Measurements from ENCODE around the gene PROSER3. TPM values are rescaled to one million over a fixed set of nuclear protein-coding genes. Genes with fewer than 3 reads are reported as not detected.

The PROSER3 gene
- total RNA-seq, 1 experiment from 2014 or later = 37.3 TPM

DNA sequence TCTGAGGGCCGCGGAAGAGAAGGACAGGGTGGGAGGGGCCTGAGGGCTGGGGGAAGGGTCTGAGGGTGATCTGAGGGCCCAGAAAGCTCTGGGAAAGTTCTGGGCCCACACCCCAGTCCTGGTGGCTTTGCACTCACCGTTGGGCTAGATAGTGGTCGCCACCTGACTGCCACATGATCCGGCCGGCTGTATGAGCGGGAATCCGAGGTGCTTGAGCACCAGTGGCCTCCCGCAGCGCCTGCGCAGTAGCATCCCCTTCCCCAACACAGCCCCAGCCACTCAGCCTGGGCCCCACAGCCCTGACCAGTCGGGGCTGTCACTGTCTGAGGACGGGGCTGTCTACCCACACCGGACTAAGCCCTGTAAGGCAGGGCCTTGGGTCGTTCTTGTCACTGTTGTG is 39.7 kb downstream of the PROSER3 start:
- no TSS peak for BruUV-seq (replicated peaks)
- Mint-ChIP-seq H3K36me3 (ENCODE audit: insufficient read depth, unreplicated experiment) (no peaks in the 10 kb centered on the region), H3K27me3 (ENCODE audit: insufficient read depth, unreplicated experiment) (peaks cover 16% of the 10 kb centered on the region)

DNA sequence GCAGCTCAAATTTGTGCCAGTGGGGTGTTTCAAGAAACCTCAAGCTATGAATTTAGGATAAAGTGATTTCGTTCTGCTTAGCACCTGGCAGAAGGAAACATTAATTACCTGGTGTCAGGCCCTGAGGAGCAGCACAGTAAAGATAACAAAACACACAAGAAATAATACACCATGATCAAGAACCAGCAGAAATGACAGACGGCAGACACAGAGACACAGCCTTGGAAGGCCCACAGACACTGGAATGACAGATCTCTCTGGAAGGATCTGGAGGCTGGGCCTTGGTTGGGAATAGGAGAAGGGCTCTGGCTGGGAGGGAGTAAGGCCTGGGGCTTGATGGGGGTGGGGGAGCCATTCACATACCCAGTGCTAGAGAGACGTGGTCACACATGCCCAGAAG is 43.9 kb downstream of the PROSER3 start:
- Mint-ChIP-seq H3K27ac (ENCODE audit: low read depth, unreplicated experiment) (no peak overlapping the region), H3K4me1 (ENCODE audit: insufficient read depth, unreplicated experiment) (no peaks in the 10 kb centered on the region), H3K36me3 (ENCODE audit: insufficient read depth, unreplicated experiment) (no peaks in the 10 kb centered on the region), H3K9me3 (ENCODE audit: unreplicated experiment) (no peaks in the 10 kb centered on the region), H3K27me3 (ENCODE audit: insufficient read depth, unreplicated experiment) (peaks cover 21% of the 10 kb centered on the region), H3K4me3 (ENCODE audit: unreplicated experiment) (no peak overlapping the region)
- intact Hi-C loops (cut with micrococcal nuclease) = no loop called here
- DNase-seq (ENCODE audit: unreplicated experiment) = no peak
- TF ChIP-seq, protein P1, sequence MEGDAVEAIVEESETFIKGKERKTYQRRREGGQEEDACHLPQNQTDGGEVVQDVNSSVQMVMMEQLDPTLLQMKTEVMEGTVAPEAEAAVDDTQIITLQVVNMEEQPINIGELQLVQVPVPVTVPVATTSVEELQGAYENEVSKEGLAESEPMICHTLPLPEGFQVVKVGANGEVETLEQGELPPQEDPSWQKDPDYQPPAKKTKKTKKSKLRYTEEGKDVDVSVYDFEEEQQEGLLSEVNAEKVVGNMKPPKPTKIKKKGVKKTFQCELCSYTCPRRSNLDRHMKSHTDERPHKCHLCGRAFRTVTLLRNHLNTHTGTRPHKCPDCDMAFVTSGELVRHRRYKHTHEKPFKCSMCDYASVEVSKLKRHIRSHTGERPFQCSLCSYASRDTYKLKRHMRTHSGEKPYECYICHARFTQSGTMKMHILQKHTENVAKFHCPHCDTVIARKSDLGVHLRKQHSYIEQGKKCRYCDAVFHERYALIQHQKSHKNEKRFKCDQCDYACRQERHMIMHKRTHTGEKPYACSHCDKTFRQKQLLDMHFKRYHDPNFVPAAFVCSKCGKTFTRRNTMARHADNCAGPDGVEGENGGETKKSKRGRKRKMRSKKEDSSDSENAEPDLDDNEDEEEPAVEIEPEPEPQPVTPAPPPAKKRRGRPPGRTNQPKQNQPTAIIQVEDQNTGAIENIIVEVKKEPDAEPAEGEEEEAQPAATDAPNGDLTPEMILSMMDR (IDR thresholded peaks at IDR 0.05; ENCODE audit: unreplicated experiment) = no peak
- ChIA-PET POLR2A (no interaction called here), CTCF (interaction anchor here (0.6 kb wide), 1 partner anchor 1163 kb away, joined by 6 read pairs; no protein-coding TSS in a partner anchor)
- no TSS peak for BruUV-seq (replicated peaks)

More for the DNA sequence above, 39.7 kb downstream of the PROSER3 start:
- TF ChIP-seq, protein P1 (IDR thresholded peaks at IDR 0.05; ENCODE audit: unreplicated experiment) = no peak
- POLR2A ChIA-PET = no interaction called here
- H3K27ac Mint-ChIP-seq (ENCODE audit: low read depth, unreplicated experiment) = no peak overlapping the region
- DNase-seq (ENCODE audit: unreplicated experiment) = no peak
- intact Hi-C loops (cut with micrococcal nuclease) = no loop called here
- H3K9me3 Mint-ChIP-seq (ENCODE audit: unreplicated experiment) = no peaks in the 10 kb centered on the region
- CTCF ChIA-PET = interaction anchor here (0.6 kb wide), 1 partner anchor 149 kb away, joined by 5 read pairs; no protein-coding TSS in a partner anchor
- H3K4me3 Mint-ChIP-seq (ENCODE audit: unreplicated experiment) = no peak overlapping the region
- no peaks in the 10 kb centered on the region for H3K4me1 Mint-ChIP-seq (ENCODE audit: insufficient read depth, unreplicated experiment)

DNA sequence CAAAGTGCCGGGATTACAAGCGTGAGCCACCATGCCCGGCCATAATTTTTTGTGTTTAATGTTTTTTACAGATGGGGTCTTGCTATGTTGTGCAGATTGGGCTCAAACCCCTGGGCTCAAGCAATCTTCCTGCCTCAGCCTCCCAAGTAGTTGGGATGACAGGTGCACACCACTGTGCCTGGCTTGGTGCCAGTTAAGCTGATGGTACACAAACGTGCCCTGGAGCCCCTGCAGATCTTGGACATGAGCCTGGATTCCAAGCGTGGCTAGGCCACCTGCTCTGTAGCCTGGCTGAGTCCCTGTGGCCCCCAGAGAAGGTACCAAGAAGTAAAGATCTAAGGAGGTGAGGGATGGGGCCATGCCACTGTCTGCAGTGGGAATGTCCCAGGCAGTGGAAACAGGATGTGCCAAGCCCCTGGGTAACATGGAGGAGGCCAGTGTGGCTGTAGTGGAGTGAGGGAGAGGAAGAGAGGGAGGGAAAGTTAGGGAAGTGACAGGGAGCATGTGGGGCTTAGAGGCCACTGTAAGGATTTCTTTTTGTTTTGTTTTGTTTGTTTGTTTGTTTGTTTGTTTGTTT is 47.6 kb downstream of the PROSER3 start:
- ChIA-PET CTCF (no interaction called here), POLR2A (no interaction called here)
- TF ChIP-seq, protein P1 (IDR thresholded peaks at IDR 0.05; ENCODE audit: unreplicated experiment) = no peak
- no TSS peak for BruUV-seq (replicated peaks)
- Mint-ChIP-seq H3K4me1 (ENCODE audit: insufficient read depth, unreplicated experiment) (no peaks in the 10 kb centered on the region), H3K36me3 (ENCODE audit: insufficient read depth, unreplicated experiment) (no peaks in the 10 kb centered on the region), H3K27ac (ENCODE audit: low read depth, unreplicated experiment) (no peak overlapping the region), H3K4me3 (ENCODE audit: unreplicated experiment) (no peak overlapping the region), H3K27me3 (ENCODE audit: insufficient read depth, unreplicated experiment) (peaks cover 33% of the 10 kb centered on the region), H3K9me3 (ENCODE audit: unreplicated experiment) (no peaks in the 10 kb centered on the region)
- DNase-seq (ENCODE audit: unreplicated experiment) = no peak
- intact Hi-C loops (cut with micrococcal nuclease) = no loop called here

DNA sequence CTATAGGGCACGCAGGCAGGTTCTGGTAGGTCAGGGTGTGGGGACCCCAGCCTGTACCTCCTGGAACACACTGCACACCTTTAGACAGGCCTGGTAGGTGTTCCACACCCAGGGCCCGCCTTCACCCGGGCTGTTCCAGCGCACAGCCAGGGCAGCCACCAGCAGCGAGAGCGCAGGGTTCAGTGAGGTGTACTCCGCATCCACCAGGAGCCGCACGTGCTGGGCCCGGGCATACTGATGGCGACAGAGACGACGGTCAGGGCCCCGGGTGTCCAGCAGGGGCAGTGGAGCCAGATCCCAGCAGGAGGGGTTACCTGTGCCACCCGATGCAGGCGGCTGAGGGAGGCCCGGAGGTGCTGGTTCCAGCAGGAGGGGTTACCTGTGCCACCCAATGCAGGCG is 48.6 kb downstream of the PROSER3 start:
- no peak for DNase-seq (ENCODE audit: unreplicated experiment)
- TF ChIP-seq, protein P1 (IDR thresholded peaks at IDR 0.05; ENCODE audit: unreplicated experiment) = no peak
- intact Hi-C loops (cut with micrococcal nuclease) = no loop called here
- no peaks in the 10 kb centered on the region for H3K4me1 Mint-ChIP-seq (ENCODE audit: insufficient read depth, unreplicated experiment)
- H3K9me3 Mint-ChIP-seq (ENCODE audit: unreplicated experiment) = no peaks in the 10 kb centered on the region
- no peak overlapping the region for H3K4me3 Mint-ChIP-seq (ENCODE audit: unreplicated experiment)
- no TSS peak for BruUV-seq (replicated peaks)
- peaks cover 43% of the 10 kb centered on the region for H3K27me3 Mint-ChIP-seq (ENCODE audit: insufficient read depth, unreplicated experiment)
- CTCF ChIA-PET = no interaction called here
- H3K36me3 Mint-ChIP-seq (ENCODE audit: insufficient read depth, unreplicated experiment) = no peaks in the 10 kb centered on the region
- no peak overlapping the region for H3K27ac Mint-ChIP-seq (ENCODE audit: low read depth, unreplicated experiment)
- POLR2A ChIA-PET = no interaction called here
